GM23338 (cell line): Measurements from ENCODE around the gene PPP4C. TPM values are rescaled to one million over a fixed set of nuclear protein-coding genes. Genes with fewer than 3 reads are reported as not detected.

ENCODE experiments used
- ATAC-seq: fragments of 200-7000 bp; cut with Tn5 transposase; 3 replicates; pipeline ENCODE4 v1.9.1; 2020
- DNase-seq: peaks from one replicate; pipeline ENCODE4 v3.0.0-alpha.2; 2015; ENCODE audit warnings: low spot score
- H2AFZ ChIP-seq: fragments of 200-600 bp; sonication (generic); 2 replicates; pipeline ENCODE4 v1.8.0; 2016; ENCODE audit warnings: antibody characterized with exemption, mild to moderate bottlenecking, moderate library complexity
- H3F3A ChIP-seq: fragments of 200-600 bp; sonication (generic); replicated peaks from 2 replicates; pipeline ENCODE4 v1.8.0; 2017; ENCODE audit warnings: antibody characterized with exemption, mixed run types, low read depth
- H3K27ac ChIP-seq: fragments of 200-600 bp; sonication (generic); 2 replicates; pipeline ENCODE4 v1.6.1; 2016; ENCODE audit warnings: low read depth
- H3K27me3 ChIP-seq: fragments of 200-600 bp; sonication (generic); 2 replicates; pipeline ENCODE4 v1.8.0; 2016; ENCODE audit warnings: mild to moderate bottlenecking, mixed run types, moderate library complexity; ENCODE audit not compliant: insufficient read depth
- H3K36me3 ChIP-seq: fragments of 200-600 bp; sonication (generic); 2 replicates; pipeline ENCODE4 v1.8.0; 2016; ENCODE audit warnings: mild to moderate bottlenecking; ENCODE audit not compliant: insufficient read depth
- H3K4me1 ChIP-seq: fragments of 200-600 bp; sonication (generic); 2 replicates; pipeline ENCODE4 v1.8.0; 2016; ENCODE audit warnings: mild to moderate bottlenecking, moderate library complexity; ENCODE audit not compliant: insufficient read depth
- H3K4me2 ChIP-seq: fragments of 200-600 bp; sonication (generic); 2 replicates; pipeline ENCODE4 v1.7.1; 2017; ENCODE audit warnings: mixed run types
- H3K4me3 ChIP-seq: fragments of 200-600 bp; sonication (generic); 2 replicates; pipeline ENCODE4 v1.6.1; 2016; ENCODE audit warnings: mixed run types
- H3K79me2 ChIP-seq: fragments of 200-600 bp; sonication (generic); replicated peaks from 2 replicates; pipeline ENCODE4 v1.8.0; 2017; ENCODE audit warnings: mild to moderate bottlenecking; ENCODE audit not compliant: insufficient read depth
- H3K9me2 ChIP-seq: fragments of 200-600 bp; sonication (generic); 2 replicates; pipeline ENCODE4 v1.8.0; 2017; ENCODE audit not compliant: insufficient read depth
- H4K20me1 ChIP-seq: fragments of 200-600 bp; sonication (generic); replicated peaks from 2 replicates; pipeline ENCODE4 v1.8.0; 2017; ENCODE audit warnings: mild to moderate bottlenecking; ENCODE audit not compliant: insufficient read depth
- H3K27ac Mint-ChIP-seq: 2 replicates; pipeline ENCODE4 v1.8.0; 2020; ENCODE audit warnings: inconsistent platforms, mild to moderate bottlenecking, moderate library complexity, mixed read lengths
- H3K27me3 Mint-ChIP-seq: 3 replicates; pipeline ENCODE4 v1.8.0; 2022; ENCODE audit warnings: low read depth, mild to moderate bottlenecking, moderate library complexity, mixed read lengths, inconsistent platforms; ENCODE audit not compliant: insufficient read depth, poor library complexity
- H3K36me3 Mint-ChIP-seq: 3 replicates; pipeline ENCODE4 v1.8.0; 2021; ENCODE audit warnings: low read depth, mild to moderate bottlenecking, inconsistent platforms, moderate library complexity, mixed read lengths
- H3K4me1 Mint-ChIP-seq: 3 replicates; pipeline ENCODE4 v1.8.0; 2020; ENCODE audit warnings: mild to moderate bottlenecking, inconsistent platforms, mixed read lengths
- H3K4me3 Mint-ChIP-seq: 3 replicates; pipeline ENCODE4 v1.8.0; 2021; ENCODE audit warnings: moderate library complexity, mild to moderate bottlenecking, inconsistent platforms, mixed read lengths
- H3K9me3 Mint-ChIP-seq: 3 replicates; pipeline ENCODE4 v1.8.0; 2020; ENCODE audit warnings: moderate library complexity, mild to moderate bottlenecking, inconsistent platforms, mixed read lengths
- ETS1 ChIP-seq: IDR thresholded peaks from 2 replicates; pipeline ENCODE4 v1.6.1; 2016; ENCODE audit warnings: antibody characterized with exemption
- EZH2 ChIP-seq: fragments of 200-600 bp; sonication (generic); IDR thresholded peaks from one replicate; pipeline ENCODE4 v1.8.0; 2017; ENCODE audit warnings: antibody characterized with exemption, mild to moderate bottlenecking, low read depth; ENCODE audit not compliant: unreplicated experiment
- JUNB ChIP-seq: IDR thresholded peaks from one replicate; pipeline ENCODE4 v1.6.1; 2016; ENCODE audit warnings: antibody characterized with exemption; ENCODE audit not compliant: unreplicated experiment
- NANOG ChIP-seq: IDR thresholded peaks from 2 replicates; pipeline ENCODE4 v1.6.1; 2016; ENCODE audit warnings: antibody characterized with exemption, borderline replicate concordance
- POLR2AphosphoS5 ChIP-seq: IDR thresholded peaks from 2 replicates; pipeline ENCODE4 v1.6.1; 2016; ENCODE audit warnings: antibody characterized with exemption, low read depth
- REST ChIP-seq: IDR thresholded peaks from one replicate; pipeline ENCODE4 v1.6.1; 2018; ENCODE audit warnings: antibody characterized with exemption; ENCODE audit not compliant: unreplicated experiment
- STAT1 ChIP-seq: IDR thresholded peaks from one replicate; pipeline ENCODE4 v1.6.1; 2016; ENCODE audit warnings: antibody characterized with exemption; ENCODE audit not compliant: unreplicated experiment
- ZNF114 ChIP-seq: fragments of 250-450 bp; sonication (Bioruptor Pico); IDR thresholded peaks from 2 replicates; pipeline ENCODE4 v1.5.0; 2020; ENCODE audit warnings: mild to moderate bottlenecking, moderate library complexity
- ZNF331 ChIP-seq: fragments of 250-450 bp; sonication (Bioruptor Pico); IDR thresholded peaks from 2 replicates; pipeline ENCODE4 v1.5.0; 2020; ENCODE audit warnings: low read depth, mild to moderate bottlenecking, moderate library complexity
- ZNF462 ChIP-seq: fragments of 250-450 bp; sonication (Bioruptor Pico); IDR thresholded peaks from 2 replicates; pipeline ENCODE4 v1.5.0; 2020; ENCODE audit warnings: mild to moderate bottlenecking, moderate library complexity
- polyA plus RNA-seq: library from polyadenylated mRNA; unstranded; fragments of >200 nt; fragmentation: Nextera tagmentation; extraction: Ambion mirVana; gene quantifications from 2 replicates; pipeline ENCODE4 v1.2.1, GENCODE V29; 2016
- total RNA-seq: library from RNA; depleted of rRNA; stranded (reverse); fragments of >200 nt; shearing (Covaris generic); gene quantifications from 2 replicates; pipeline ENCODE4 v1.2.3, GENCODE V29; 2014

Gene PPP4C
- total and polyA plus RNA-seq, 2 experiments from 2014 or later = 120 to 170 TPM

GRCh38 chr16:30127993-30128392, 52.2 kb downstream of the PPP4C start:
- Mint-ChIP-seq H3K36me3 (no peaks in the 10 kb centered on the region), H3K27me3 (peaks cover 13% of the 10 kb centered on the region), H3K4me3 (no peak overlapping the region), H3K27ac (no peak overlapping the region), H3K9me3 (no peaks in the 10 kb centered on the region), H3K4me1 (no peaks in the 10 kb centered on the region)
- H3K4me3 ChIP-seq = no peak overlapping the region
- no peak for TF ChIP-seq EZH2
- TF ChIP-seq ZNF462 (CRISPR knock-in tag) = no peak
- TF ChIP-seq REST = no peak
- no peak for TF ChIP-seq STAT1
- TF ChIP-seq ZNF331 (CRISPR knock-in tag) = no peak
- no peak for TF ChIP-seq ZNF114 (CRISPR knock-in tag)
- TF ChIP-seq ETS1 = no peak
- TF ChIP-seq POLR2AphosphoS5 = no peak
- TF ChIP-seq NANOG = no peak
- TF ChIP-seq JUNB = no peak
- DNase-seq (no peak), ATAC-seq (no peak)
- no peaks in the 10 kb centered on the region for H4K20me1 ChIP-seq
- no peaks in the 10 kb centered on the region for H3K4me1 ChIP-seq
- no peak overlapping the region for H3K27ac ChIP-seq
- no peaks in the 10 kb centered on the region for H3K36me3 ChIP-seq
- no peaks in the 10 kb centered on the region for H3K9me2 ChIP-seq
- no peaks in the 10 kb centered on the region for H3F3A ChIP-seq
- H2AFZ ChIP-seq = no peak overlapping the region
- no peak overlapping the region for H3K4me2 ChIP-seq
- H3K27me3 ChIP-seq = no peaks in the 10 kb centered on the region
- no peaks in the 10 kb centered on the region for H3K79me2 ChIP-seq
